Subcutaneous abdominal adipose tissue (tissue), 5 donors: ENCODE results near the gene DIP2C.

Experiments used
- H3K27ac ChIP-seq: one replicate; pipeline ENCODE4 v1.7.0; 2013; ENCODE audit warnings: low read depth, mild to moderate bottlenecking, inconsistent platforms, low read length, moderate library complexity
- H3K27me3 ChIP-seq, 5 donors: one replicate each; pipeline ENCODE4 v1.7.0; 2013; ENCODE audit warnings: low read length in 5 of 5, inconsistent platforms in 1 of 5; ENCODE audit not compliant: control insufficient read depth in 5 of 5, insufficient read depth in 4 of 5
- H3K36me3 ChIP-seq, 5 donors: one replicate each; pipeline ENCODE4 v1.7.0; 2013; ENCODE audit warnings: low read length in 5 of 5; ENCODE audit not compliant: control insufficient read depth in 5 of 5, insufficient read depth in 5 of 5
- H3K4me1 ChIP-seq, 5 donors: one replicate each; pipeline ENCODE4 v1.7.0; 2013; ENCODE audit warnings: low read length in 5 of 5, mild to moderate bottlenecking in 3 of 5, moderate library complexity in 1 of 5; ENCODE audit not compliant: control insufficient read depth in 5 of 5, insufficient read depth in 5 of 5
- H3K4me3 ChIP-seq, 5 donors: one replicate each; pipeline ENCODE4 v1.7.0; 2013; ENCODE audit warnings: low read length in 5 of 5, low read depth in 1 of 5
- H3K9ac ChIP-seq, 5 donors: one replicate each; pipeline ENCODE4 v1.7.0; 2013; ENCODE audit warnings: low read length in 5 of 5, mild to moderate bottlenecking in 4 of 5, moderate library complexity in 3 of 5
- H3K9me3 ChIP-seq, 5 donors: one replicate each; pipeline ENCODE4 v1.7.0; 2013; ENCODE audit warnings: low read length in 5 of 5; ENCODE audit not compliant: control insufficient read depth in 5 of 5
- donor health status: healthy.
- donor health status: healthy.
- donor health status: healthy.
- donor health status: healthy.
- donor health status: healthy.

The DIP2C gene

DNA sequence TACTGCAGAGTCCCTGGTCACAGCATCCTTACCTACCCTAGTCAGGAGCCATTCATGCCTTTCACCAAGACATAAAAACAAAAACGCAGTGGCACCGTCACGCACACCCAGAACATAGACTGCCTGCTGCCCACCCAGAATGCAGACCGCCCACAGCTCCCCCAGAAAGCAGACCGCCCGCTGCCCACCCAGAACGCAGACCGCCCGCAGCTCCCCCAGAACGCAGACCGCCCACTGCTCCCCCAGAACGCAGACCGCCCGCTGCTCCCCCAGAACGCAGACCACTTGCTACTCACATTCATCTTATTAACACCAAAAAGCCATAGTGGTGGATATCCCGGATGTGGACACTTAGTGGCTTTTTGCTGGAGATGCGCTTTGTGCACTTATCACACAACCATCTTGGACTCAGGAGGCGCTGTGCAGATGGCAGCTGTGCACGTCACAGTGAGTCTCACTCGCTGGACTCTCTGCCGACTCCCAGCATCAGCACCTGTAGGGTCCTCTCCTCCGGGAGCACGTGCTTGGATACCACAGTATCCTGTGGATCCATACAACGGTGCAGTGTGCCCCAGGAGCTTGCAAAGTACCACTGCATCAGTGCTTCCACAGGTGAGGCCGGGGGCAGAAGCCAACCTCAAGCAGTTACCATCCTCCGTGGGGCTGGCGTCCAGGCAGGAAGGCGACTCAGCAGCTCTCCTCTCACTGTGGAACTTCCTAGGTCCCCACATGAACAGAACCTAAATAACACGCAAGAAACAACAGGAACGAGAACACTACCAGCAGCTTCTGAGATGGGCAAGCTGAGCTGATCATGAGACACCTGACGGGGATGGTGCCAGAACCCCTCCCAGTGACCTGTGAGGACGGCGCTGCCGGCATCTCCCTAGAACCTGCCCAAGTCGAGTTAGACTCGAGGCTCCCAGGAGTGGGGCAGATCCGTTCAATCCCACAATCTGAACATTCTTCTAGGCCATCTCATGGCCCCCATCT lies 161.0 kb downstream of the DIP2C start:
- Histone ChIP-seq H3K27ac (no peak overlapping the region), H3K4me3 (no peak overlapping the region), H3K9me3 (no peaks in the 10 kb centered on the region), H3K36me3 (peaks cover 0 to 7% (median 0%) of the 10 kb centered on the region in 5 donors), H3K27me3 (no peaks in the 10 kb centered on the region), H3K4me1 (peaks cover 0 to 6% (median 0%) of the 10 kb centered on the region in 5 donors), H3K9ac (no peak overlapping the region)

- Histone ChIP-seq H3K27me3 (no peaks in the 10 kb centered on the region), H3K9me3 (no peaks in the 10 kb centered on the region), H3K9ac (no peak overlapping the region)
Measured at GRCh38 chr10:527416-527815, 162.1 kb downstream of the DIP2C start.

DNA sequence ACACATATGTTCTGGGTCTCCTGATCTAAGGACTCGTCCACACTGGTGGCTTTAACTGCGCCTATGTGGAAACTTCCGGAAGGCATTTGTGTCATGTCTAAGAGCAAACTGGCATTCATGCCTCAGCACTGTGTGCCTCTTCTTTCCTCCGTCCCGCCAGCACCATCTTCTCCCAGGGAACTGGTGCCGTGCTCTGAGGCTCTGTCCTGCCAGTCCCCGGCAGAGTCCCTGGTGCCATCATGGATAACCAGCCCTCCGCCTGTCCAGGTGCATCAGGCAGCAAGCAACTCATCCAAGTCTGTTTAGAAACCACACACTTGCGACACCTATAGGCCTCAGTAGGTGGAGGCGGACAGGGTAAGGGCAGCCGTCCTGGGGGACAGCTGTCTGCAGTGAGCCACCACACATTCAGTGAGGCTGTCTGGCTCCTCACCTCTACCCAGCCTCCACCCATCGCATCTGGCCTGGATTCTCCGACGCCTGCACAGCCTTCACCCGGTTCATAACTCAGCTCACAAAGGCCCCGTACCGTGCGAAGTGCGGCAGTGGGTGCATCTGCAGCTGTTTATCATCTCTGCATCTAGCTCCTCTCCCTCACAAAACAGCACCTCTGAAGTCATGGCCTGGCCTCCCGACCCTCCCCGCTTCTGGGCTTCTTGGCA lies 162.7 kb downstream of the DIP2C start:
- H3K36me3 ChIP-seq: peaks cover 0 to 7% (median 0%) of the 10 kb centered on the region in 5 donors
- no peak overlapping the region for H3K27ac ChIP-seq
- peaks cover 0 to 12% (median 0%) of the 10 kb centered on the region in 5 donors for H3K4me1 ChIP-seq

More at GRCh38 chr10:527416-527815, 162.1 kb downstream of the DIP2C start:
- Histone ChIP-seq H3K4me1 (peaks cover 0 to 6% (median 0%) of the 10 kb centered on the region in 5 donors), H3K36me3 (peaks cover 0 to 7% (median 0%) of the 10 kb centered on the region in 5 donors), H3K4me3 (no peak overlapping the region), H3K27ac (no peak overlapping the region)

GRCh38 chr10:525565-526315 lies 163.7 kb downstream of the DIP2C start:
- peaks cover 0 to 7% (median 0%) of the 10 kb centered on the region in 5 donors for H3K36me3 ChIP-seq
- H3K4me1 ChIP-seq: peaks cover 0 to 14% (median 0%) of the 10 kb centered on the region in 5 donors

More for the DNA sequence above, 162.7 kb downstream of the DIP2C start:
- no peak overlapping the region for H3K9ac ChIP-seq
- no peaks in the 10 kb centered on the region for H3K9me3 ChIP-seq
- H3K27me3 ChIP-seq: no peaks in the 10 kb centered on the region
- no peak overlapping the region for H3K4me3 ChIP-seq

GRCh38 chr10:523925-524324 lies 165.5 kb downstream of the DIP2C start:
- Histone ChIP-seq H3K27ac (no peak overlapping the region), H3K9ac (no peak overlapping the region), H3K4me3 (no peak overlapping the region), H3K27me3 (no peaks in the 10 kb centered on the region), H3K36me3 (peaks cover 0 to 12% (median 8%) of the 10 kb centered on the region in 5 donors), H3K4me1 (peaks cover 0 to 14% (median 0%) of the 10 kb centered on the region in 5 donors), H3K9me3 (no peaks in the 10 kb centered on the region)

More at GRCh38 chr10:525565-526315, 163.7 kb downstream of the DIP2C start:
- Histone ChIP-seq H3K27ac (no peak overlapping the region), H3K9ac (no peak overlapping the region), H3K27me3 (no peaks in the 10 kb centered on the region), H3K4me3 (no peak overlapping the region), H3K9me3 (no peaks in the 10 kb centered on the region)

GRCh38 chr10:522350-522749 lies 167.1 kb downstream of the DIP2C start:
- Histone ChIP-seq H3K36me3 (peaks cover 0 to 11% (median 6%) of the 10 kb centered on the region in 5 donors), H3K4me1 (peaks cover 0 to 14% (median 0%) of the 10 kb centered on the region in 5 donors), H3K27ac (no peak overlapping the region), H3K9me3 (no peaks in the 10 kb centered on the region), H3K27me3 (no peaks in the 10 kb centered on the region), H3K9ac (no peak overlapping the region), H3K4me3 (no peak overlapping the region)

DNA sequence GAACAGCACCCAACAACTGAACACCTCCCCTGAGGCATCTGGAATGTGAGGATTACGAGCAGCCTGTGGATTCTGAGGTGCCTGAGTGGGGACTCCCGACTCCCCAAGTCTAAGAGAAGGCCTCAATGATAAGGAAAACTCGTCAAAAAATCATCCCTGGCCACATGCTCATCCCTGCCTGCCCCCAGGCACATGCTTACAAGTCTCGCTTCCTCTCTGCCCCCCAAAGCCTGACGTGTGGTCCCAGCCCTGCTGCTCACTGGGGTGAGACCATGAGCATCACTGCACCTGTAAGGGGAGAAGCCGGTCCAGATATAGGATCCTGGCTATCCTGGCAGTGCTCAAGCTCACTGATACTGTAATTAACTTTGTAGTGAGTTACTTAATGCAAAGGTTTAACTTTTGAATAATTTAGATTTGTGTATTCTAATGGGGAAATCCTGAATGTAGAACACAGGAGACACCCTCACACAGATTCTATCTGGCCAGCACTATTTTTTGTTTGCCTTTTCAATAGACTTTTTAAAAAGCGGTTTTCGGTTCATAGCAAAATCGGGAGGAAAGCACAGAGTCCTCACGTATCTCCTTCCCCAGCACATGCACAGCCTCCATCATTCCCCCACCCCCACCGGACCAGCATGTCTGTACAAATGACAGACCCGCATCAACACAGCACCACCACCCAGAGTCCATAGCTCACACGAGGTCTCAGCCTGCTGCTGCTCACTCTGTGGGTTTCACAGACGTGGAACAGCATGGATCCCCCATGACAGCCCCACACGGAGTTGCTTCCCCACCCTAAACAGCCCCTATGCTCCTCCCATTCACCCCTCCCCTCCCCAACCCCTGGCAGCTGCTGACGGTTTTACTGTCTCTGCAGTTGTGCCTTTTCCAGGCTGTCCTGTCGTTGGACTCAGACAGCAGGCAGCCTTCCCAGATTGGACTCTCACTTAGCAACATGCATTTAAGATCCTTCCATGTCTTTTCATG lies 167.9 kb downstream of the DIP2C start:
- Histone ChIP-seq H3K36me3 (peaks cover 0 to 11% (median 6%) of the 10 kb centered on the region in 5 donors), H3K9ac (no peak overlapping the region), H3K4me3 (no peak overlapping the region), H3K4me1 (peaks cover 0 to 14% (median 0%) of the 10 kb centered on the region in 5 donors), H3K9me3 (no peaks in the 10 kb centered on the region), H3K27ac (no peak overlapping the region), H3K27me3 (no peaks in the 10 kb centered on the region)

DNA sequence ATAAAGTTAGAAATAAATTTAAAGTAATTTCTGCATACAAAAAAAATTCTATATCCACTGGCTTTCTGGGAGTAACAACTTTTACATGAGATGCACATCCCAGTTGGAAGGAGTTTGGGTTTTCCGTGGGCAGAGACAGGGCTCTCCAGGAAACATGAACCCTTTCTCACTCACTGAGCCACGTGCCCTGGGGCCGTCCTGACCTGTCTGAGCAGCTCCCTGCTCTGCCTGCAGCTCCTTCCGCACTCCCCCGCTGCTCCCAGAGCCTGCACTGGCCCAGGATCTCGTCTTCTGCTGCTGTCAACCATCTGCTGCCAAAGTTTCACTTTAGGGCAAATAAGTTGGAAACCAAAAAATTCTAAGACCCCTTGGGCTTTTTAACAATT lies 169.1 kb downstream of the DIP2C start:
- no peak overlapping the region for H3K9ac ChIP-seq
- no peaks in the 10 kb centered on the region for H3K9me3 ChIP-seq
- H3K4me1 ChIP-seq: peaks cover 0 to 11% (median 3%) of the 10 kb centered on the region in 5 donors
- peaks cover 0 to 11% (median 6%) of the 10 kb centered on the region in 5 donors for H3K36me3 ChIP-seq
- no peak overlapping the region for H3K4me3 ChIP-seq
- H3K27me3 ChIP-seq: no peaks in the 10 kb centered on the region
- H3K27ac ChIP-seq: no peak overlapping the region
